Heart right ventricle (tissue), 16 donors: Measurements from ENCODE around the gene STAG1. TPM values are rescaled to one million over a fixed set of nuclear protein-coding genes. Genes with fewer than 3 reads are reported as not detected.

ENCODE experiments used
- ATAC-seq, 8 donors: fragments of 200-7000 bp; cut with Tn5 transposase; one replicate each; pipeline ENCODE4 v1.9.1; 2020; ENCODE audit warnings: mild to moderate bottlenecking in 8 of 8, moderate library complexity in 8 of 8, moderate number of reproducible peaks in 1 of 8
- DNase-seq, 2 donors: peaks; one replicate each; pipeline ENCODE4 v3.0.0-alpha.2; 2020
- H3K27ac ChIP-seq, 10 donors: fragments of 200-600 bp; sonication (generic) in 2 of 10; one replicate each; pipeline versions ENCODE4 v1.5.0 to v1.8.0; 2020 to 2022; ENCODE audit warnings: mild to moderate bottlenecking in 3 of 10
- H3K27me3 ChIP-seq, 7 donors: fragments of 200-600 bp; one replicate each; pipeline ENCODE4 v1.8.0; 2021 to 2022; ENCODE audit warnings: mild to moderate bottlenecking in 2 of 7
- H3K36me3 ChIP-seq, 9 donors: fragments of 200-600 bp; sonication (generic) in 1 of 9; one replicate each; pipeline versions ENCODE4 v1.5.0 to v1.8.0; 2020 to 2022; ENCODE audit warnings: mild to moderate bottlenecking in 2 of 9
- H3K4me1 ChIP-seq, 9 donors: fragments of 200-600 bp; sonication (generic) in 1 of 9; one replicate each; pipeline versions ENCODE4 v1.5.0 to v1.8.0; 2020 to 2022; ENCODE audit warnings: mild to moderate bottlenecking in 4 of 9
- H3K4me3 ChIP-seq, 10 donors: fragments of 200-600 bp; sonication (generic) in 2 of 10; one replicate each; pipeline versions ENCODE4 v1.5.0 to v1.8.0; 2020 to 2022; ENCODE audit warnings: mild to moderate bottlenecking in 7 of 10, moderate library complexity in 2 of 10
- H3K9me3 ChIP-seq, 11 donors: fragments of 200-600 bp in 10 of 11; sonication (generic) in 2 of 11; one replicate each; pipeline versions ENCODE4 v1.5.0 to v1.8.0; 2013 to 2022; ENCODE audit warnings: mild to moderate bottlenecking in 2 of 11, control low read depth in 1 of 11, moderate library complexity in 1 of 11
- WGBS, 2 donors: extraction: QIAGEN DNeasy Blood & Tissue Kit; methylation state at CpG; one replicate each; pipeline ENCODE4 v1.1.7; 2013; ENCODE audit warnings: inconsistent platforms in 1 of 2; 5-methylcytosine and 5-hydroxymethylcytosine counted together
- intact Hi-C, 10 donors: fragments of 100-400 bp; cut with DNase I; formaldehyde crosslinking; loops; one replicate each; pipeline versions ENCODE4 v1.11.1 to v1.14.2; 2022
- polyA plus RNA-seq, 2 donors: library from polyadenylated mRNA; stranded (reverse); fragments of 200-250 nt; gene quantifications; one replicate each; pipeline ENCODE4 v1.2.3, GENCODE V29; 2013
- total RNA-seq, 10 donors: library from RNA; stranded (reverse); fragmentation: NEBNext Ultra II Directional in 3 of 10; extraction: Animal tissue kit (Norgen Biotek cat#: 25700) in 3 of 10; gene quantifications; one replicate each; pipeline versions ENCODE4 v1.2.1 to v1.2.4, GENCODE V29; 2021 to 2023
- TF ChIP-seq, protein P1 (sequence below), 9 donors: fragments of 200-600 bp; sonication (generic) in 2 of 9; IDR thresholded peaks; one replicate each; pipeline versions ENCODE4 v1.5.0 to v1.8.0; 2021 to 2022; ENCODE audit warnings: antibody characterized with exemption in 9 of 9, mild to moderate bottlenecking in 5 of 9, moderate library complexity in 1 of 9
- donor health status: Arrhythmogenic right ventricular cardiomyopathy.
- donor health status: ischemic (EF 13 %, LVEDD 7.1; RV severe dilation, severe dysfunction).
- donor health status: healthy with polysubstance abuse.
- donor health status: DM: no; HTN: yes; CAD: no.
- donor health status: DM: no; HTN: no; CAD: no.
- donor health status: ischemic (EF 25% LVEDD 6.9; RV normal size, moderate dysfunction).
- donor health status: ischemic (EF 25% LVEDD 5.7; RV mildly dilated, moderate dysfunction).
- donor health status: healthy.
- donor health status: DM: yes; HTN: yes; CAD: no.
- donor health status: Ischemic cardiomyopathy.
- donor health status: ischemic (EF 35%, LVEDD 5.7; RV mildly dilated, moderate dysfunction).
- donor health status: nonischemic (EF 11% LVEDD 7.7; RV severe dilation, severe dysfunction).
- donor health status: DM: yes; HTN: yes; CAD: no.
- donor health status: PGD.
- donor health status: ischemic (EF 29% LVEDD 5.4; RV normal size, mild dysfunction).
- donor health status: nonischemic (EF 23%, LVEDD 6.1; RV moderate dilation, normal function).

STAG1 gene
- total and polyA plus RNA-seq, 12 donors, result 8.0 to 27.6 (median 19.6) TPM

DNA sequence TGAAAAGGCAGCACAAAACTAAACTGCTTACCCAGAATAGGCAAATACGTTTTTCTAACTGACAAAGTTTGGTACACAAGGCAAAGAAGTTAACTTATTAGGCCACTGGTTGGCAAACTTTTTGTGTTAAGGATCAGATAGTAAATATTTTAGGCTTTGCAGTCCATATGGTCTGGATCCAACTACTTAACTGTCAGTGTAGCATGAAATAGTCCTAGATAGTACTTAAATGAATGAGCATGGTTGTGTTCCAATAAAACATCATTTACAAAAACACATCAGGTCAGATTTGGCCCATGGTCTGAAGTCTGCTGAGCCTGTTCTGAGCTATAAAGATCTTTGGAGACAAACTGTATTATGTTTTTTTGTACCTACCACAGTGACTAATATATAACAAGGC, 365.1 kb downstream of the STAG1 start:
- no peaks in the 10 kb centered on the region for H3K27me3 ChIP-seq
- ATAC-seq, result no peak
- intact Hi-C loops, result loop anchor here in 1 of 10 donors (10.0 kb wide), 2 partner anchors 312 to 358 kb away; no protein-coding TSS in a partner anchor
- no peaks in the 10 kb centered on the region for H3K9me3 ChIP-seq
- peaks cover 0 to 19% (median 0%) of the 10 kb centered on the region in 9 donors for H3K4me1 ChIP-seq
- H3K4me3 ChIP-seq, result no peak overlapping the region
- no peak for DNase-seq
- no peak overlapping the region for H3K27ac ChIP-seq
- TF ChIP-seq, protein P1, sequence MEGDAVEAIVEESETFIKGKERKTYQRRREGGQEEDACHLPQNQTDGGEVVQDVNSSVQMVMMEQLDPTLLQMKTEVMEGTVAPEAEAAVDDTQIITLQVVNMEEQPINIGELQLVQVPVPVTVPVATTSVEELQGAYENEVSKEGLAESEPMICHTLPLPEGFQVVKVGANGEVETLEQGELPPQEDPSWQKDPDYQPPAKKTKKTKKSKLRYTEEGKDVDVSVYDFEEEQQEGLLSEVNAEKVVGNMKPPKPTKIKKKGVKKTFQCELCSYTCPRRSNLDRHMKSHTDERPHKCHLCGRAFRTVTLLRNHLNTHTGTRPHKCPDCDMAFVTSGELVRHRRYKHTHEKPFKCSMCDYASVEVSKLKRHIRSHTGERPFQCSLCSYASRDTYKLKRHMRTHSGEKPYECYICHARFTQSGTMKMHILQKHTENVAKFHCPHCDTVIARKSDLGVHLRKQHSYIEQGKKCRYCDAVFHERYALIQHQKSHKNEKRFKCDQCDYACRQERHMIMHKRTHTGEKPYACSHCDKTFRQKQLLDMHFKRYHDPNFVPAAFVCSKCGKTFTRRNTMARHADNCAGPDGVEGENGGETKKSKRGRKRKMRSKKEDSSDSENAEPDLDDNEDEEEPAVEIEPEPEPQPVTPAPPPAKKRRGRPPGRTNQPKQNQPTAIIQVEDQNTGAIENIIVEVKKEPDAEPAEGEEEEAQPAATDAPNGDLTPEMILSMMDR (IDR thresholded peaks at IDR 0.05), result no peak
- WGBS, 2 donors, result 66 to 80% methylated on average over 1 of the region's 1 CpG
- peaks cover 0 to 11% (median 0%) of the 10 kb centered on the region in 9 donors for H3K36me3 ChIP-seq

DNA sequence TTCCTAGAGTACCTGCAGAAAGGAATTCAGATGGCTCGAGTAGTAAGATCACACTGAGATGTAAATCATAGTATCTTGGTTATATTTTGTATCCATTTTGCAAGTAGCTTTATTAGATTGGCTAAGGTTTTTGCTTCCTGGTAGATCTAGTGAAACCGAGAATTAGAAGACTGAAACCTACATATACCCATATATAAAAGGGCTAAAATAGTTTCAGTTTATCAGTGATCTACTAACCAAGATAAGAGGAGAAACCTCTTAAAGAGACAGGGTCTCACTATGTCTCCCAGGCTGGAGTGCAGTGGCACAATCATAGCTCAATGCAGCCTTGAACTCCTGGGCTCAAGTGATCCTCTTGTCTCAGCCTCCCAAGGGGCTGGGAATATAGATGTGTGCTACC, 366.7 kb downstream of the STAG1 start:
- WGBS, 2 donors, result 90% methylated on average over 2 of the region's 2 CpGs
- no peak for DNase-seq
- intact Hi-C loops, result loop anchor here in 1 of 10 donors (10.0 kb wide), 2 partner anchors 311 to 359 kb away; no protein-coding TSS in a partner anchor
- Histone ChIP-seq H3K27ac (no peak overlapping the region), H3K4me3 (no peak overlapping the region), H3K9me3 (no peaks in the 10 kb centered on the region), H3K27me3 (no peaks in the 10 kb centered on the region), H3K4me1 (peaks cover 0 to 6% (median 0%) of the 10 kb centered on the region in 9 donors), H3K36me3 (peaks cover 0 to 12% (median 0%) of the 10 kb centered on the region in 9 donors)
- no peak for ATAC-seq
- TF ChIP-seq, protein P1 (IDR thresholded peaks at IDR 0.05), result no peak

- H3K27me3 ChIP-seq, result no peaks in the 10 kb centered on the region
- 87 to 95% methylated on average over 2 of the region's 2 CpGs for WGBS, 2 donors
- intact Hi-C loops, result loop anchor here in 1 of 10 donors (10.0 kb wide), 2 partner anchors 306 to 364 kb away; no protein-coding TSS in a partner anchor
- ATAC-seq, result no peak
- H3K4me3 ChIP-seq, result no peak overlapping the region
- H3K27ac ChIP-seq, result no peak overlapping the region
- H3K36me3 ChIP-seq, result peaks cover 0 to 18% (median 4%) of the 10 kb centered on the region in 9 donors
- DNase-seq, result no peak
- H3K4me1 ChIP-seq, result no peaks in the 10 kb centered on the region
- H3K9me3 ChIP-seq, result no peaks in the 10 kb centered on the region
- TF ChIP-seq, protein P1 (IDR thresholded peaks at IDR 0.05), result no peak
These were observed 371.1 kb downstream of the STAG1 start for GRCh38 chr3:136381051-136381450.

DNA sequence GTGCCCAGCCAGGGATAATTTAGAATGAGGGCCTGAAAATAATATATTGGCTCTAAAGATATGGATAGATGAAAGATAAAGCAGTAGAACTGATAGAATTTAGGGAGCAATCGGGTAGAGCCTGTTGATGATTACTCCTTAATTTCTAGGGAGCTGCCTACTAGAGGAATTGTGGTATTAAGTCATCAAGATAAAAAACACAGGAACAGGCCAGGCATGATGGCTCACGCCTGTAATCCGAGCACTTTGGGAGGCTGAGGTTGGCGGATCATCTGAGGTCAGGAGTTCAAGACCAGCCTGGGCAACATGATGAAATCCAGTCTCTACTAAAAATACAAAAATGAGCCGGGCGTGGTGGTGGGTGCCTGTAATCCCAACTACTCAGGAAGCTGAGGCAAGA, 371.6 kb downstream of the STAG1 start:
- Histone ChIP-seq H3K4me1 (no peaks in the 10 kb centered on the region), H3K9me3 (no peaks in the 10 kb centered on the region), H3K27me3 (no peaks in the 10 kb centered on the region), H3K27ac (no peak overlapping the region), H3K36me3 (peaks cover 0 to 19% (median 0%) of the 10 kb centered on the region in 9 donors), H3K4me3 (no peak overlapping the region)
- 75 to 78% methylated on average over 6 of the region's 6 CpGs for WGBS, 2 donors
- DNase-seq, result no peak
- ATAC-seq, result no peak
- intact Hi-C loops, result loop anchor here in 1 of 10 donors (10.0 kb wide), 2 partner anchors 306 to 364 kb away; no protein-coding TSS in a partner anchor
- TF ChIP-seq, protein P1 (IDR thresholded peaks at IDR 0.05), result no peak
